Effector CD4-positive, alpha-beta T cell (primary cell): Measurements from ENCODE around the gene RASSF5.
"Not testable (repeated sequence)": the region's sequence is repeated elsewhere in the genome, so short reads cannot be mapped to it uniquely, and the experiment has no call there.

Experiments used
- DNase-seq: peaks from one replicate; pipeline ENCODE4 v3.0.0-alpha.2; 2020

The RASSF5 gene

GRCh38 chr1:206591226-206591625 is 83.9 kb downstream of the RASSF5 start:
- DNase-seq: no peak

DNA sequence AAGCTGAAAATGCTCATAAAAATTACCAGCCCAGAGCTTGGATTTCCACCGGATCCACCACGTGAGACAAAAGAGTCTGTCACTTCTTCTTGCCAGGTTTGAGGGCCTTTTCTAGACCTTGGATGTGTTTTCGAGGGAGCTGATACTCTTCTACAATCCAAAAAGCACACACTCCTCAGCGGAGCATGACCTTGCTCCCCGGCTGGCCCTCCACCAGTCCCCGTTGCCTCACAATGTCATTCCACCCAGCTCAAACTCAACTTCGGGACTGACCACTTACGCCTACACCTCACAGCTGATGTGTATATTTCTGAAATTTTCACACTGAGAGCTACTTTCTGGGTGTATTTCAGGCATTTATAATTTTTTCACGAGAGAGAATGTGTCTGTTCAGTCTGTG is 84.4 kb downstream of the RASSF5 start:
- DNase-seq: no peak

DNA sequence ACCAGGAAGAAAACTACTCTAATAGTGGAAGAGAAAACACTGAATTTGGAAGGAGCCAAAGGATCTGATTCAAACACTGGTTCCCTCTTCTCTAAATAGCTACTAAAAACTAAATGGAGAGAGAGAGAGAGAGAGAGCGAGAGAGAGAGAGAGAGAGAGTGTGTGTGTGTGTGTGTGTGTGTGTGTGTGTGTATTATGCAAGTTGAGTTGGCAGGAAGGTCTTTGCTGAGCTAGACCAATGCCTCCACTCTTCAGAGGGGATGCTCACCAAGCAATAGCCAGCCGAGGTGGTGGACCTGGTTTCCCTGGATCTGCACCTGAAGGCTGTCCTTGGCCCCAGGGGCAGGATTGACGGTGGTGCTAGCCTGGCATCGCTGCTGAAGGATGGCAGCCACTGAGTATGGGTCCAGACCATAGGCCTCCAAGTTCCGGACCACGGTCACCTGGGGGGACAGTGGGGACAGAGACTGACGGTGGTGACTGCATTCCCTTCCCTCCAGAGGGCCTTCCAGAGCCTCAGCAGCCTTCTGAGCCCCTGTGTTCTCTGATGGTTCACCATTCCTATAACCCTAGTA is 86.1 kb downstream of the RASSF5 start:
- DNase-seq: no peak

GRCh38 chr1:206595581-206596318 is 88.4 kb downstream of the RASSF5 start:
- DNase-seq: no peak

GRCh38 chr1:206596319-206596666 is 89.0 kb downstream of the RASSF5 start:
- DNase-seq: no peak

DNA sequence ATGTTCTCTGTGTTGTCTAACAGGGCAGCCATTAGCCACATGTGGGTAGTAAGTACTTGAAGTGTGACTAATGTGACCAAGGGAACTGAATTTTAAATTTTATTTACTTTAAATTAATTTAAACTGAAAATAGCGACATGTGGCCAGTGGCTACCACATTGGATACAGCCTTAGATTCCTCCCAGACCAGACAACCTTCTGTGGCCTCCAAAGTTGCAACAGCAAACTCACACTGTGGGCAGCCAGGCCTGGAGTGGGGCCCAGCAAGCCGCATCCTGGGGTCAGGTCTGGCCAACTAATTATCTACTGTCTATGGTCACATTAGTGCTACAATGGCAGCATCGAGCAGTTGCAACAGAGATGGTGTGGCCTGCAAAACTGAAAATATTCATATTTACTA is 93.2 kb downstream of the RASSF5 start:
- DNase-seq: no peak

DNA sequence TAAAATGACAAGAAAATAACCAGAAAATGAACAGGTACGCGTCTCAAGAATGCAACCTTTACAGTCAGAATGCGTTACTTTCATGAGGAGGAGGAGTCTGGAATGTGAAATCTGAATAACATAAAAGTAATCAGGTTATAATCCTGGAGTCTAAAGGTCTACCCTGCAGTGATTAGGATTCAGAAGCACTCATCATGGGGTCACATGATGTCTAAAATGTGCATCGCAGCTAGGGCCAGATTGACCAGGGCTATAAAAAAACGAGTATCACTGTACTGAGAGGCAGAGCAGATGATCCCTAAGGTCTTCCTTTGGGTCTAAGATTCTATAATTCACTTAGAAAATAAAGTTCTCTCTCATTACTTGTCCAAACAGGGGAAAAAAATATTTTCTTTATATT is 97.5 kb downstream of the RASSF5 start:
- no peak for DNase-seq

DNA sequence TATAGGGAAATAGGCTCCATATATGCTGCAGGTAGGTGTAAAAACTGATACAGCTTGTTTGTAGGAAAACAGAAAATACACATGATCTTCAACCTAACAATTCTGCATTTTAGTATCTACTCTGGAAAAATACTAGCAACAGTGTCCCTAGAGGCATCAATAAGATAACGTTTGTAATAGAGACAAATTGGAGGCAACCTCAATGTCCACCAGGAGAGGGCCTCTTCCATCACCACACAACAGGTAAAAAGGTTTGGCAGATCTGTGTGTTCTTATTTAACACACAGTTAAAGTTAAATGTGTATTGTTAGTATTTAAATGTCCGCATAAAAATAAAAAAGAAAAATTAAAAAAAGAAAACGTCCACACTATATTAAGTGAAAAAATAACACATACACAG is 99.5 kb downstream of the RASSF5 start:
- DNase-seq: no peak

- DNase-seq: peak; percentile 53
Measured at GRCh38 chr1:206608108-206608698, 100.9 kb downstream of the RASSF5 start.

- DNase-seq: no peak
Measured at GRCh38 chr1:206609229-206609991, 102.1 kb downstream of the RASSF5 start.

- peak; percentile 87 for DNase-seq
Measured at GRCh38 chr1:206612129-206612876, 105.0 kb downstream of the RASSF5 start, which contains the start of gene EIF2D. EIF2D (minus strand) TSS chr1:206612465; CDS start chr1:206612342, 123 bp downstream.

DNA sequence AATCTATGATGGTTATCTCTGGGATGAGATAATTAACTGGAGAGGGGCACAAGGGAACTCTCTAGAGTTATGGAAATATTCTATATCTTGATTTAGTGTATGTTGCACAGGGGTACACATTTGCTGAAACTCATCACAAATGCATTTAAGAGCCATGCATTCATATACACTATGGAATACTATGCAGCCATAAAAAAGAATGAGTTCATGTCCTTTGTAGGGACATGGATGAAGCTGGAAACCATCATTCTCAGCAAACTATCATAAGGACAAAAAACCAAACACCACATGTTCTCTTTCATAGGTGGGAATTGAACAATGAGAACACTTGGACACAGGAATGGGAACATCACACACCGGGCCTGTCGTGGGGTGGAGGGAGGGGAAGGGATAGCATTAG is 119.1 kb downstream of the RASSF5 start:
- DNase-seq: not testable (repeated sequence)

DNA sequence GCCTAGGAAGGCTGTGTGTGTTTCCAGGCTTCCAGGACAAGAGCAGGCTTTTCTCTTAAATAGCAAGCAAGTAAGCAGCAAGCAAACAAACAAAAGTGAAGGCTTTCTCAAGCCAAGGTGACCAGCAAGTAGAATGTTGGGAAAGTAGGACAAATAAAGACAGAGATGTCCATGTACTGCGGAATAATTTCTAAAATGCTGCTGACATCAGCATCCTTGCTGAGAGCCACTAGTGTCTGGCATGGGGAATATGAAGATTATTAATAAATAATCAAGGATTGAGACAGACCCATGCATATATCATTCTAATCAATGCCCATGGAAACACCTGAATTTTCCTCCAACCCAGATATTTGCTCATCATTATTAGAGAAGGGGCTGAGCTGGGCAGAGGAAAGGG is 121.6 kb downstream of the RASSF5 start:
- DNase-seq: no peak

- DNase-seq: no peak
Measured at GRCh38 chr1:206631085-206631509, 123.8 kb downstream of the RASSF5 start.

DNA sequence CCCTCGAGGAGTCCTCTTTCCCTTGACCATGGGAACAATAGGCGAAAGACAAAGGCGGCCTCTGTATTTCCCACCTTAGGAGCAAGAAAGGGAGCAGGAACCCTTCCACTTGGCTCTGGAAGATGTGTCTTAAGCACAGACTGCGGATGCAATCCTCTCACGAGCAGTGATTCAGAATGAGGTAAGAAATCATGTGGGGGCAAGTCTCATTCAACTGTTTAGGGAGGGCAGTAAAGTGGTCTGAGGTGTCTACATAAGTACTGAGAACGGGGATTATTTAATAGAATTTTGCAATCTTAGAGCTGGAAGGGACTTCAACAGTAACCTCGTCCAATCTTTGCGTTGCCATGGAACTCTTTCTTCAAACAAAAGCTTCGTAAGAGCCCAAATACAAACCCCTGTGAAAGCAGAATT is 126.4 kb downstream of the RASSF5 start:
- DNase-seq: no peak

- DNase-seq: peak; percentile 74
Measured at GRCh38 chr1:206634365-206635079, 127.2 kb downstream of the RASSF5 start.

DNA sequence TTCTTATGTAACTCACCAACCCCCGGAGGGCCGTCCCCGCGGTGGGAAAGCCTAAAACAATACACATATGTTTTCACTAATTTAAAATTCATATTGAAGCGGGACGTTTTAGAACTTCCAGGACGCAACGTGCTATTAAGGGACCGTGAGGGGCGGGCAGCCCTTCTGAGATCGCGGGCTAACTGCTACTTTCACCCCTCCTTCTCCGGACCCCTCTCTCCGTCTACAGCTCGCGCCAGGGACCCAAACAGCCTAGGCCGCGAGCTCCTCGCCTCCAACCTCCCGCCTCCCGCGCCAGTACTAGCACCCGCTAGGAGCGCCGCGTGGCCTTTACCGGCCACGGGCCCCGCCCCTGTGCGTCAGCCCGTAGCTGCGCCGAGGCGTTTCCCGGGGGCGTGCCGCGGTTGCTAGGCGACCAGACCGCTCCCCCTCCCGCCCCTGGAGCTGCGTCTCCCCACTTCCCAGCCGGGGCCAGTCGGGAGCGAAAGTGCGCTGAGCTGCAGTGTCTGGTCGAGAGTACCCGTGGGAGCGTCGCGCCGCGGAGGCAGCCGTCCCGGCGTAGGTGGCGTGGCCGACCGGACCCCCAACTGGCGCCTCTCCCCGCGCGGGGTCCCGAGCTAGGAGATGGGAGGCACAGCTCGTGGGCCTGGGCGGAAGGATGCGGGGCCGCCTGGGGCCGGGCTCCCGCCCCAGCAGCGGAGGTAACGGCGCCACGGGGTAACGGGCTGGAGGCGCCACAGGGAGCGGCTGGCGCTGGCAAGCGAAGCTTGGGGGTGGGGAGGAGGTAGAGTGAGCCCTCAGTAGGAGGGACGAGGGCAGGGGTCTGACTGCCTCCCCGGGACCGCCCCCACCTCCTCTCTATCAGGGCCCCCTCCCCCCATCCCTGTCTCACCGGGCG is 128.0 kb downstream of the RASSF5 start, which contains the start of gene DYRK3:
DYRK3 (plus strand) TSS at position 457 of the 898 bp plus-strand sequence; CDS start at position 625, 168 bp downstream.
- peak; percentile 86 for DNase-seq

DNA sequence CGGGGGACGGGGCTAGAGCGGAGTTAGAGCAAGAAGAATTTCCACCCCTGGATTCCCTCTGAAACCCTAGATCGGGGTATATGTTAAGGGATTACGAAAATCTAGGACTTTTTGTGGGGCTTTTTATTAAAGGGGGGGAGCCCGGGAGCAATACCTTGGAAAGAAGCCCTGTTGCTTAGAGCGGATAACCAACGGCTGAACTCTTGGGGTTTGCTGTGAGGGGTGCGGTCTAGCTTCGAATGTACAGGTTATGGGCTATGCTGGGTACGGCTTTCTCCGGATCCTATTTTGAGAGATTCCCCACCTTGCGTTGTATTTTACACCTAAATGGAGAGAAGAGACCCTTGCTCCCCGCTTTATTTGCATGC is 128.6 kb downstream of the RASSF5 start:
- no peak for DNase-seq

DNA sequence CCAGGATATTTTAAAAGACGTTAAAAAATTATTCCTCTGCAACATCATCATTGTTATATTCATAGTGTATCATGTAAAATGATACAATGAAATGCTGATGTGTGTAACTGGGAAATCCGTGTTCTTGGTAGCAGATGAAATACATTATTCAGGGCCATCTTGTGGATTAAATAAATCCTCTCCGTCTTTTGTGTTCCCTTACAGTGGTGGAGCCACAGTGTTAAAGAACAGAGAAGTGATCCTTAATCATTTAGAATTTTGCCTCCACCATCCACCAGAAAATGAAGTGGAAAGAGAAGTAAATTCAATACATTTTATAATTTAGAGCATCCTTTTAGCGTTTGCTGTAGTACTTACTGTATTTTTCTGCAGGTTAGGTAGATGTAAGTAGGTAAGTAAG is 129.3 kb downstream of the RASSF5 start:
- DNase-seq: no peak

DNA sequence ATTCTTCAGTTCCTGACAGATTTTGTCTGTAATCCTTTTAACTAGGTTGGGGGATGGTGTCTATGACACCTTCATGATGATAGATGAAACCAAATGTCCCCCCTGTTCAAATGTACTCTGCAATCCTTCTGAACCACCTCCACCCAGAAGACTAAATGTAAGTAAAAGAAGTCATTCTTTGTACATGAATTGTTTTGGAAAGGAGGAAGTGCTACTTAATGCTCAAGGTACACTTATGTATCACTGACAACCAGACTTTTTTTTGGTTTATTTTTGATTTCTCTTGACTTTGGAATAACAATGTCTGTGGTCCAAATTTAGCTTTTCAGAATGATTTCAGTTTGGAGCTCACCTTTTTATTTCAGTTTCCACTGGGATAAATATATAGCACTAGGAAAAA is 130.3 kb downstream of the RASSF5 start:
- no peak for DNase-seq
